Urothelium cell line (cell line): ENCODE measurements around the gene GNB5.
"Not testable (repeated sequence)": the region's sequence is repeated elsewhere in the genome, so short reads cannot be mapped to it uniquely, and the experiment has no call there.

Source experiments
- DNase-seq: peaks from one replicate; pipeline ENCODE4 v3.0.0; 2011; ENCODE audit warnings: low spot score, mixed read lengths
- FAIRE-seq: peaks from 2 replicates; lab custom pipeline; 2011; peaks lifted over from hg19 to GRCh38; lab: Jason Lieb, UNC

The GNB5 gene

DNA sequence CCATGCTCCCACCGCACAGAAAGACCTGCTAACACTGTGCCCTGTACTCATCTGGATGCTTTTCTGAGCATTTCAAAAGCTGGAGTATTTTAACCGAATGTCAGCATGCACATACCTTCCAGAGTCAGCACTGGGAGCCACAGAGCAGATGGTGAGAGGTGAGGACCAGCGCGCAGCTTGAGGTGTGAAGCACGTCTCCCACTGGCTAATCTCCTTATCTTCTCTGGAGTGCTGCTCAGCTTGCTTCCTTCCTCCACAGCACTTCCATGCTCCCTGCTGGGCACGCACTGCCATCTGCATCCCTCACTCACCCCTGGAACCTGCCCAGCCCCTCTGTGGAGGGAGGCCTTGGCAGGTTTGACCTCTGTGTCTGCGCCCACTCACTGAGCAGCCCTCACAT, at the start of gene GNB5:
TSS of gene GNB5 (minus strand) at position 186 of the 400 bp plus-strand sequence. CDS start 6,716 bp downstream, outside the sequence.
- DNase-seq (no peak), FAIRE-seq (no peak)

DNA sequence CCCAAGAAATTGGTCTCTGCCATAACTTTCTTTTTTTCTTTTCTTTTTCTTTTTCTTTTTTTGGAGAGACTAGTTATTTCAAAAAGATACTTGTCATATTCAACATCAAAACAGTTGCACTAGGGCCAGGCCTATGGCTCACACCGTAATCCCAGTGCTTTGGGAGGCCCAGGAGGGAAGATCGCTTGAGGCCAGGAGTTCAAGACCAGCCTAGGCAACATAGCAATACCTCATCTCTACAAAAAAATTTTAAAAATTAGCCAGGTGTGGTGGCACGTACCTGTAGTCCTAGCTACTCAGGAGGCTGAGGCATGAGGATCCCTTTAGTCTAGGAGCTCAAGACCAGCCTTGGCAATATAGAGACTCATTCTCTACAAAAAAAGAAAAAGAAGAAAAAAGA, 49.0 kb upstream of the GNB5 start:
- DNase-seq: no peak
- FAIRE-seq: no peak

DNA sequence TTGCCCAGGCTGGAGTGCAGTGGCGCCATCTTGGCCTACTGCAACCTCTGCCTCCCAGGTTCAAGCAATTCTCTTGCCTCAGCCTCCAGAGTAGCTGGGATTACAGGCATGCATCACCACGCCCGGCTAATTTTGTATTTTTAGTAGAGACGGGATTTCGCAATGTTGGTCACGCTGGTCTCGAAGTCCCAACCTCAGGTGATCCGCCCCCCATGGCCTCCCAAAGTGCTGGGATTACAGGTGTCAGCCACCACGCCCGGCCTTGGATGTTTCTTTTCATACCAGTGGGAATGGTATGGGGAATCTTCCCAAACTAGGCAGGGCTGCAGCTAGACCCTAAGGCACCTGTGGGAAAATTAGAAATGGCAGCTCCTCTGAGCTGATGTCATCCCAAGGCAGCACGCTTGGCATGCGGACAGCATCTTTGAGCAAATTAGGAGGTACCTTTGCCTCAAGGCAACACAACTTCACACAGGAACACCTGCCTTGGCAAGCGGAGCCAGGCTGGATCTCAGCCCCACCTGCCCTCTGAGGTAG, 47.9 kb upstream of the GNB5 start:
- not testable (repeated sequence) for DNase-seq, FAIRE-seq

DNA sequence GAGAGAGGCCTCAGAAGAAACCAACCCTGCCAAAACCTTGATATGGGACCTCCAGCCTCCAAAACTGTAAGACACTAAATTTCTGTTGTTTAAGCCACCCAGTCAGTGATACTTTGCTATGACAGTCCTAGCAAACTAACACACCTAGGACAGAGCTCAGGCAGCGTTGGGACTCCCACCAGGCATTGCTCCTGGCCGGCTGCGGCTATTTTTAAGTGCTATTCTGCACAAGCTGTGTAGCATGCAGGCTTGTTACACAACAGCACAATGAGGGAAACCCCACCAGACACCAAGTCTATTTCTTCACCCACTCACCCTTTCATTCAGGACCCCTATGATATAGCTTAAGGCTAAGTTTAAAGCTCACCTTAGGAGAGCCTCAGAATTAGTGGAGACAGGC, 47.0 kb upstream of the GNB5 start:
- FAIRE-seq (no peak), DNase-seq (no peak)

DNA sequence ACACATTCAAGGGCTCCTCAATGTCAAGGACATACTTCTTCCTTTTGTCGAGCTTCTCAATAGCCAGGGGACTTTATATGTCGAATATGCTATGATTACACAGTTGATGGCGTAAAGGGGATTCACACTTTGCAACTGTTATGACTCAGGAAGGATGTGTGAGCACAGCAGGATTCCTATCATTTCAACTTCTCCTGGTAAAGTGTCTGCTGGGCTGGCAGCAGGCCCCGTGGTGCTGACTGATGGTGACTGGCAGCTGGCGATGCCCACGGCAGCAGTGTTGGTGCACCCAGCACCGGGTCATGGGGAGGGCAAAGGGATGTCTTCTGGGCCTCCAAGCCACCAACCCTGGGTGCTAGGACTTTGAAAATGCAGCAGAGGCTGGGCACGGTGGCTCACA, 44.8 kb upstream of the GNB5 start:
- FAIRE-seq (no peak), DNase-seq (no peak)

DNA sequence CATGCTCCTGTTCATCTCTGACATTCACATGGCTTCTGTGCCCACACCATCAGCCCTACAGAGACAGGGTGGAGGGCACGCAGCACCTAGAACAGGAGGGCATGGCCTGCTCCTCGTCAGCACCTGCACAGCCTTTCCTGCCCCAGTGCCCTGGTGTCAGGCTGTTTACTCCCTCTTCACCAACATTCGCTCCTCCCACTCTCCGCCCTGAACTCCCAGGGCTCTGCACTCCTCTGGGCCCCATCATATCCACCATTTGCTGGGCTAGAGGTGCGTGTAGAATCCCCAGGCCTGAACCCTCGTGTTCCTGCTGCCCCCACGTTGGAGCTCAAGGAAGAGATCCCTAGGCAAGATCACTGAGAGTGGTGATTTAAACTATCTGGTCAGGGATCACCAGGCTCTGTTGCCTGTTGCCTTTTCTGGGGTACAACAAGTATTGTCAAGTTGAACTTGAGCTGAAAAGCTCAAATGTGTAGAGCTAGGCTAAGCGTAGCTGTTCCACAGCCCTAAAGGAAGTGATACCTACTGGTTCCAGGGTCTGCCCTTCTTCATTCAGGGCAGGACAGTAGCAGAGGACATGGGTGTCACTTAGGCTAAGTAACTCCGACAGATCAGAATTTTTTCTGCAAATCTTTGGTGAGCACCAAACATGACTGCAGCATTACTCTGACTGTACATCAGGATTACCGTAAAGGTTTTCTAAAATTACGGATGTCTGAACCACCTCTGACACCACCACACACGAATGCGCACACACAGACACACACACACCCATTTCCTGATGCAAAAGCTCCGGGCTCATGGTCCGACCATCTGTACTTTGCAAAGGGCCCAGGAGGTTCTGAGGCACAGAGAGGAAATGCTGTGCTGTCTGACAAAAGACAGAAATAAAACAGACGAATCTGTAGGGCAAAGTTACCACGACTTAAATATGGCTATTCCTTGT, 43.7 kb upstream of the GNB5 start:
- no peak for FAIRE-seq
- DNase-seq: no peak

DNA sequence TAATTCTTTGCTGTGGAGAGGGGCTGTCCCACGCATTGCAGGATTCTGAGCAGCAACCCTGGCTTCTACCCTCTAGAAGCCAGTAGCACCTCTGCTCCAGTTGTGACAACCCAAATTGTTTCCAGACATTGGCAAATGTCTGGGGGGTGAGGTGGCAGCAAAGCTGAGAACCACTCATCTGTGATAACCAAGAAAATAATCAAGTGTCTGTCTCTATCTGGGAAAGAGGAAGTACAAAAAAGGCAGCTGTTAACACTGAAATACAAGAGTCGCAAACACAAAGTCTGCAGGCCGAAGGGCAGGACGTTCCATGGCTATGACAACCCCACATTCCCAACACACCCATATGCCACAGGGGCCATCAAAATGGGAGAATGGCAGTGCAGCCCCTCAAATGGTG, 42.2 kb upstream of the GNB5 start:
- FAIRE-seq: no peak
- DNase-seq: no peak

DNA sequence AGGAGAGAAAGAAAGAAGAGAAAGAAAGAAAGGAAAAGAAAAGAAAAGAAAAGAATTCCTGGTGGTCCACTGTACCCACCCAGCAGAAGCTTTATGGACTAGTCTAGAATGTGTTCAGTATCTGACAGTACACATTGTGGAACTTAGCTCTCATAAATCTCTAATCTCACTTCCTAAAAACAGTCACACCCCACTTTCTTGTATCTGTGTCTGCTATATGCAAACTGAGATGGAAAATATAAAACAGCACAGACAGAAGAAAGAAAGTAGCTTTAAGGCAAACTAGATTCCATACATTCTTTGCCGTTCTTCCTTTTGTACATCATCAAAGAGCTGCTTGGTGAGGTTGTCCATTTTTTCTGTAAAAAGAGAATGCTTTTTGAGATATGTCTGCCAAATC, 41.1 kb upstream of the GNB5 start:
- DNase-seq (no peak), FAIRE-seq (no peak)

DNA sequence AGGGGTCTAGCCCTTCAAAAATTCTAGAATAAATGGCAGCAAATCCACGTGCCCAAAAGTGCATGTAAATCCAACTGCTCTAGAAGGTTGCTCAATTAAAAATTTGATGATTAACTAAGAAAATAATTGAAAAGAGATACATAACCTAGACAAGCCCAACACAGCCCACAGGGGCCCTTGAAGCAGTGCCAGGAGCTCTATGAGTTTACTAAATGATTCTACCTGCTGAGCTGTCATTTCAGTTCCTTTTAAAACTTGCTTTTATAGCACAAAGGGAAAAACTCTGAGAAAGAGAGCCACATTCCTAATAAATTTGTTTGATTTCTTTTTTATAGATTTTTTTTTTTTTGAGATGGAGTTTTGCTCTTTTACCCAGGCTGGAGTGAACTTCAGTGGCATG, 38.9 kb upstream of the GNB5 start:
- DNase-seq (no peak), FAIRE-seq (no peak)

GRCh38 chr15:52228921-52229320, 37.7 kb upstream of the GNB5 start:
- DNase-seq: peak; percentile 54
- no peak for FAIRE-seq

- DNase-seq: peak; percentile 73
- FAIRE-seq: no peak
Measured at GRCh38 chr15:52227456-52227855, 36.3 kb upstream of the GNB5 start.

DNA sequence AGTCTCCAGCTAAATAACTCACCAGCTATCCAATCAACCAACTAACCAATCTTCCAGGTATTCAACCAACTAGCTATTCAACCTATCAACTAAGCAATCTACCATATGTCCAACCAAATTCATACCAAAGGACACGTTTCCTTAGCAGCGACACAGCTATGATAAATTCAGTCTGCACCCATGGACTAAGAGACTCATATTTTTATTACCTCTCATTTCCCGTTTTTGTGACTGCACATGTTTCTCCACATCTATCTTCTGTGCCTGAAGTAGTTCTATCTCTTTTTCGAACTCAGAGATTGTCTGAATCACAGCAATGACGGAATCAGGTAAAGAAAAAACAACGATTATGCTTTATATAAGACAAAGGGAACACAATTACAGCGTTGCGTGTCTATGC, 34.0 kb upstream of the GNB5 start:
- FAIRE-seq: no peak
- no peak for DNase-seq

GRCh38 chr15:52224211-52224610, 33.0 kb upstream of the GNB5 start:
- DNase-seq: no peak
- FAIRE-seq: no peak

- FAIRE-seq (no peak), DNase-seq (no peak)
Measured at GRCh38 chr15:52221730-52222129, 30.5 kb upstream of the GNB5 start.

GRCh38 chr15:52220937-52221660, 29.9 kb upstream of the GNB5 start:
- no peak for FAIRE-seq

DNA sequence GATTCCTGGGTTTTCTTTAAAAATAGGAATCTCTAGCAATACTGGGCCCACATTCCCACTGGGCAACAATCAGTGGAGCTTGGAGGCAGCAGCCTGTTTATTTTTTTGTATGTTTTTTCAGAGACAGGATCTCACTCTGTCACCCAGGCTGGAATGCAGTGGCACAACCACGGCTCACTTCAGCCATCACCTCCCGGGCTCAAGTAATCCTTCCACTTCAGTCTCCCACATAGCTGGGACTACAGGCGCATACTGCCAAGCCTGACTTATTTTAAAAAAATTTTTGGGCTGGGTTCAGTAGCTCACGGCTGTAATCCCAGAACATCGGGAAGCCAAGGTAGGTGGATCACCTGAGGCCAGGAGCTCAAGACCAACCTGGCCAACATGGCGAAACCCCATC, 29.1 kb upstream of the GNB5 start:
- DNase-seq (no peak), FAIRE-seq (no peak)

More at GRCh38 chr15:52220937-52221660, 29.9 kb upstream of the GNB5 start:
- DNase-seq: no peak

GRCh38 chr15:52218816-52219215, 27.6 kb upstream of the GNB5 start:
- no peak for DNase-seq
- FAIRE-seq: no peak

- DNase-seq (no peak), FAIRE-seq (no peak)
Measured at GRCh38 chr15:52218371-52218770, 27.2 kb upstream of the GNB5 start.

- DNase-seq (peak; percentile 17), FAIRE-seq (no peak)
Measured at GRCh38 chr15:52217186-52217585, 26.0 kb upstream of the GNB5 start.

DNA sequence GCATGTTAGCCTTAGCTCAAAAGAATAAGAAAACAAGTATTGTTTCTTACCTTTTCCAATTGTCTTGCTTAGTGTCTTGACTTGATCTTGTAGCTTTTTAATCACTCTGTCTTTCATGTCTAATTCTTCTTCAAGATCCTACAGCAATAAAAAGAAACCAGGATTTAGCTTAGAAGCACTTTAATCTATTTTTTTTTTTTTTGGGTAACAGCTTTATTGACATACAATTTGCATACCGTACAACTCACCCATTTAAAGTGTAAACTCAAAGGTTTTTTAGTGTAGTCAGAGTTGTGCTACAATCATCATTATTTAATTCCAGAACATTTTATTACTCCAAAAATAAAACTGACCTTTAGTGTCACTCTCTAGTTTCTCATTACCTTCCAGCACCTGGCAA, 23.4 kb upstream of the GNB5 start:
- no peak for FAIRE-seq

DNA sequence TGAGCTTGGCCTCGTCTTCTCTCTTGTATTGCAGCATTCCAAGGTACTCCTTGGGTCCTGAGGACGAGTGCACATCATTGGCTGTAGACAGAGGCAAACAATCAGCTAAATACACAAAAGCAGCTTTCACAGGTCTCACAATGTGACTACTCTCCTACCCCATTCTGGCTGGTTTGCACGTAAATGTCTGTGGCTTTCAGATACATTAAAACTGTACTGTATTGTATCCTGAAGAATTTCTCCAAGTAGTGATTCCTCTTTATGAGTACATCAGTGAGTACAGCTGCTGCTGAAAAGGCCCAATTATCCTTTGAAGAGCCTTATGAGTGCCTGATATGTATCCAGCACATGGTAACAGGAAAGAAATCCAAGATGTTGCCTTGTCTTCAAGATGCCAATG, 22.0 kb upstream of the GNB5 start:
- DNase-seq (no peak), FAIRE-seq (no peak)

More for the DNA sequence above, 23.4 kb upstream of the GNB5 start:
- no peak for DNase-seq
